NCI-H345 treated with DMSO at 0.1 percent for 48 hours (cell line): ENCODE measurements around the gene LRRC3.

Source experiments
- DNase-seq: peaks from one replicate; lab custom pipeline; 2025; ENCODE audit not compliant: unreplicated experiment; lab: John Stamatoyannopoulos, UW

Gene LRRC3

GRCh38 chr21:44438531-44439210 is 16.6 kb upstream of the LRRC3 start:
- no peak for DNase-seq

- no peak for DNase-seq
Measured at GRCh38 chr21:44439211-44439600, 16.1 kb upstream of the LRRC3 start.

- no peak for DNase-seq
Measured at GRCh38 chr21:44440241-44441040, 14.9 kb upstream of the LRRC3 start.

GRCh38 chr21:44441041-44441400 is 14.3 kb upstream of the LRRC3 start:
- no peak for DNase-seq

GRCh38 chr21:44441581-44442265 is 13.6 kb upstream of the LRRC3 start:
- DNase-seq = no peak

- DNase-seq = no peak
Measured at GRCh38 chr21:44442266-44443125, 12.8 kb upstream of the LRRC3 start.

GRCh38 chr21:44443291-44443890 is 11.9 kb upstream of the LRRC3 start:
- DNase-seq = no peak

- DNase-seq = no peak
Measured at GRCh38 chr21:44443891-44444285, 11.4 kb upstream of the LRRC3 start.

GRCh38 chr21:44444286-44444931 is 10.9 kb upstream of the LRRC3 start:
- no peak for DNase-seq

GRCh38 chr21:44445145-44445812 is 10.0 kb upstream of the LRRC3 start:
- DNase-seq = no peak

GRCh38 chr21:44448651-44449131 is 6.6 kb upstream of the LRRC3 start:
- no peak for DNase-seq

GRCh38 chr21:44449473-44450363 is 5.6 kb upstream of the LRRC3 start:
- DNase-seq = no peak

GRCh38 chr21:44450402-44450801 is 4.9 kb upstream of the LRRC3 start:
- DNase-seq = no peak

GRCh38 chr21:44450999-44451398 is 4.3 kb upstream of the LRRC3 start:
- no peak for DNase-seq

GRCh38 chr21:44453120-44453519 is 2.2 kb upstream of the LRRC3 start:
- DNase-seq = no peak

- DNase-seq = no peak
Measured at GRCh38 chr21:44454058-44454457, 1.3 kb upstream of the LRRC3 start.

- DNase-seq = peak; percentile 20
Measured at GRCh38 chr21:44455524-44456213, 359 bp downstream of the LRRC3 start.
